HG03354 (cell line): Measurements from ENCODE around the gene LAMA5.

Experiments
- ATAC-seq: cut with Tn5 transposase; IDR thresholded peaks from one replicate; pipeline ENCODE4 v1.9.1; 2021; ENCODE audit warnings: mild to moderate bottlenecking; ENCODE audit not compliant: unreplicated experiment, poor library complexity, severe bottlenecking

The LAMA5 gene

DNA sequence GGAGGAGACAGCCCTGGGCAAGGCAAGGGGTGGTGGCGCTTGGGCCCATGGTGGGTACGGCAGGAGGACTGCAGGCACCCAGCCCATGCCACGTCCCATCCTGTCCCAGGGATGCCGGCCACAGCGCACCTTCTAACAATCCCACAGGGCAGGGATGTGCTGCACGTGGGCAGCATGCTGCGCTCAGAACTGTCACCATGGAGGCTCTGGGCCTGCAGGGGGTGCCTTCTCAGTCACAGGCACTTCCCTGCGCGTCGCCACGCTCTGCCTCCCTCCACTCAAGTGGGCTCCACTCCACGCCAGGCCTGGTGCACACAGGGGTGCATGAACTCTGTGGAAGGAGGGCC is 37.6 kb upstream of the LAMA5 start:
- no peak for ATAC-seq

DNA sequence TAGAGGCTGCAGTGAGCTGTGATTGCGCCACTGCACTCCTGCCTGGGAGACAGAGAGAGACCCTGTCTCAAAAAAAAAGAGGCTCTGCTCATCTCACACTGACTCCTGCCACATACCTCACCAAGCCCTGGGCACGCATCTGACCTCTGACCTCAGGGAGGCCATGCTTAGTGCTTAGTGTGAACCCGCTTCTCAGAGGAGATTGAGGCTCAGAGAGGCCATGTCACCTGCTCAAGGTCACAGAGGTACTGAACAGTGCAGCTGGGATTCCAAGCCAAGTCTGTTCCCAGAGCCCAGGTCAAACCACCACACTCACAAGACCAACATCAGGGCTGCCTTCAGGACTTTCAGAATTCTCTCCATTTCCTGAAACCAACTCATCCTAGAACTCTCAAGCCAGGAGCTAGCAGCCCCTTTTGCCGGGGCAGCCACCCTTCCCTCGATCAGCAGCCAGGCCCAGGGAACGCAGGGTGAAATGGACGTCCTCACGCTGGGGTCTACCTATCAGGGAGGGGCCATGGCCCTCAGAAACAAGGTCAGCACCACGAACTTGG is 37.1 kb upstream of the LAMA5 start:
- ATAC-seq: no peak

DNA sequence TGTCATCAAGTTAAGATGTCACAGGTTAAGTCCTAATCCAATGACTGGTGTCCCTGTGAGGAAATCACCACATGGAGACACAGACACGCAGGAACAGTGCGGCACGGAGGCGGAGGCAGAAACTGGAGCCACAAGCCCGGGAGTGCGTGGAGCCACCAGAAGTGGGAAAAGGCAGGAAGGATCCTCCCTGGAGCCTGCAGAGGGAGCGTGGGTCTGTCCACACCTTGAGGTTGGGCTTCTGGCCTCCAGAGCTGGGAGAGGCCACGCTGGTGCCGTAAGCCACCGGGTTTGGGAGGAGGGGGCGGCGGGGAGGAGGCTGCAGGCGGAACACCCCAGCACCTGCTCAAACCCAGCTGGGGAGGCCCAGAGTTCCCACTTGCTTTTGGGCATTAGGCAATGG is 36.2 kb upstream of the LAMA5 start:
- no peak for ATAC-seq

DNA sequence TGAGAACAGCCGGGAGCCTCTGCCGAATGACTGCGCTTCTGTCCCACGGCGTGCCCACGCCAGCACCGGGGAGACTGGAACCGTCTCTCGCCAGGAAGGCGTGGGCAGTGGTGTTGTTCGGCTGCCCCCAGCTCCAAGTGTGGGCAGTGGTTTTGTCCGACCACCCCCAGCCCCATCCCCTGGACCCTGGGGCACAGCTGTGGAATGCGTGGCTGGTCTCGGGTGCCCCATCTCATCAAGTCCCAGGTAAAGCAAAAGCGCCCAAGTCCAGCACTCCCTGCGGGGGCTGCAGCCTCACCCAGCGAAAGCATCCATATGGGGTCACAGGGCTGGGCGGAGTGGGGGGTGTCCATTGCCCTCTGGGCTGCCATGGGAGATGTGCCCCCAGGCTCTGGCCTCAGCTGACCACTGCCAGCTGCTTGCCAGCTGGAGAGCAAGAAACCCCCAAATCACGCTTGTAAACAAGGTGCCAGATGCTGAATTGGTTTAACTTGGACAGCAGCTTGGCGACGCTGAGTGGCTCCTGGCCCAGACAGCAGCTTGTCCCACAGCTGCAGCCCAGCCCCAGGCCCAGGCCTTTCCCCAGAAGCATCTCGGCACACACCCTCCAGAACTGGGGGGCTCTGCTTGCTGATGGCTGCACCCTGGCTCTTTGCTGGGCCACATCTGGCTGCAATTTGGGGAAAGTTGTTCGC is 35.5 kb upstream of the LAMA5 start:
- no peak for ATAC-seq

DNA sequence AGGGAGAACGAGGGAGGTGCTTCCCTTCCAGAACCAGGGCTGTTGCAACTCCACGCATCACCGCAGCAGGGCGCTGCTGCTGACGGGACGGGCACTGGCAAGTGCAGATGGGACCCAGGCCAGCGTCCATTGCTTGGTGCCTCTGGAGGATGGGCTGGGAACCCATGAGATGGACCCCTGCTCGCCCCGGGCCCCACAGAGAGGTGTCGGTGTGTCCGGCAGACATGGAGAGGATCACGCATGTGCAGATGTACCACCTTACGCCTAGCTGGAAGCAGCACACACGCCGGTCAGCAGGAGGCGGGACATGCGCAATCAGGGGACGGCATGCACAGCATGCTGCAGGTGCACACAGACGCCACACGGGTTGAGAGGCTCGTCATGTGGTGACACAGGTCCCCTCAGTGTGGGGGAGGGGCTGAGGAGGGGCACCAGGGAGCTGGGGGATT is 34.2 kb upstream of the LAMA5 start:
- no peak for ATAC-seq

DNA sequence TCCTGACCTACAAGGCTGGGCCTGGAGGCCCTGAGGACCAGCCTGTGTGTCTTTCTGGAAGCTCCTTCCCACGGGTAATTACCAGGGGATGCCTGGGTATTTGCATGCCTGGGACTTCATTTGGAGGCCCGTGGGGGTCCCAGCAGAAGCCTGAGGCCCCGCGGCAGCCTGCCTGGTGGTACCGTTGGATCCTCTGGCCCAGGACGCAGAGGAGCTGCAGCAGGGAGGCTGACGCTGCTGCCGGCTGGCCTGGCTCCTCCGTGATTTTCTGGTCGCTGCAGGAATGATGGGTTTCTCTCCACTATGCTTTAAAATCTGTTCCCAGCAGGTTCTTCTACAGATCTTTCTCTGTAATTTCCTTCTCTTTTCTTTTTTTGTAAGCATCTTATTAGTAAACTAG is 33.4 kb upstream of the LAMA5 start:
- ATAC-seq: no peak

DNA sequence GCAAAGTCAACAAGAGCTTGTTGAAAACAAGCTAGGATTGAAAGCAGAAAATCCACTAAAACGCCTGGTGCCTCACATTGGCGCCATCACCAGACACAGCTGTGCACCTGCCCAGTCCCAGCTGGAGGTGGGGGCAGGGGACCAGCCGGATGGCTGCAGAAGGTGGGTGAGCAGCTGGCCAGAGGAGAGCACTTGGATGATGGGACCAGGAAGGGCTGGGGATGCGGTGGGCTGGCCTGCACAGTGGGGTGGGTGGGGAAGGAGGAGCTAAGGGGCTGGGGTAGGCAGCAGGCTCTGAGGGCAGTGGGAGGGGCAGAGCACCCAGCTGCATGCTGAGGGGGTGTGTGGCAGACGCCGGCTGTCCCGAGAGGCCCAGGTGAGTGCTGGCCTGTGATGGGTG is 32.9 kb upstream of the LAMA5 start:
- ATAC-seq: no peak

DNA sequence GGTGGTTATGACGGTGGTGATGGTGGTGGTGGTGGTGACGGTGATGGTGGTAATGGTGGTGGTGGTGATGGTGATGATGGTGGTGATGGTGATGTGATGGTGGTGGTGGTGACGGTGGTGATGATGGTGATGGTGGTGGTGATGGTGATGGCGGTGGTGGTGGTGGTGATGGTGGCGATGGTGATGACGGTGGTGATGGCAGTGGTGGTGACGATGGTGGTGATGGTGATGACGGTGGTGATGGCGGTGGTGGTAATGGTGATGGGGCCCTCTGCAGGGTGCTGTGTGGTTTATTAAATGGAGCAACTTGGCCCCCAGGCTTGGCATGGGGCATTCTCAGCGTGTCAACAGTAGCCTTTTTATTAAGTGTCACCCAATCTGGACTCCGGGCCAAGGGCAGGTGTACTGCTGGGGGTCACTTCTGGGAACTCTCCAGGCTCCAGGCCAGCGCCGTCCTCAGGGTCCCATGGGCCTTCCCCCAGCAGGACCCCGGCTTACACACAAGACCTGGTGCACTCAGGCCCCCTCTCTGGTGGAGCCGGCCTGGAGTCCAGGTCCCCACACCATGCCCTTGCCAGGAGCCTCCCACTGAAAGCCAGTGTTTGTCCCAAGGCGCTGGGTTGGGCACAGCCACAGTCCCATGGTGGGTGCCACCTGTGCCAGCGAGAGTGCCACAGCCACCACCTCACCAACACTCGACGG is 31.2 kb upstream of the LAMA5 start:
- ATAC-seq: no peak

DNA sequence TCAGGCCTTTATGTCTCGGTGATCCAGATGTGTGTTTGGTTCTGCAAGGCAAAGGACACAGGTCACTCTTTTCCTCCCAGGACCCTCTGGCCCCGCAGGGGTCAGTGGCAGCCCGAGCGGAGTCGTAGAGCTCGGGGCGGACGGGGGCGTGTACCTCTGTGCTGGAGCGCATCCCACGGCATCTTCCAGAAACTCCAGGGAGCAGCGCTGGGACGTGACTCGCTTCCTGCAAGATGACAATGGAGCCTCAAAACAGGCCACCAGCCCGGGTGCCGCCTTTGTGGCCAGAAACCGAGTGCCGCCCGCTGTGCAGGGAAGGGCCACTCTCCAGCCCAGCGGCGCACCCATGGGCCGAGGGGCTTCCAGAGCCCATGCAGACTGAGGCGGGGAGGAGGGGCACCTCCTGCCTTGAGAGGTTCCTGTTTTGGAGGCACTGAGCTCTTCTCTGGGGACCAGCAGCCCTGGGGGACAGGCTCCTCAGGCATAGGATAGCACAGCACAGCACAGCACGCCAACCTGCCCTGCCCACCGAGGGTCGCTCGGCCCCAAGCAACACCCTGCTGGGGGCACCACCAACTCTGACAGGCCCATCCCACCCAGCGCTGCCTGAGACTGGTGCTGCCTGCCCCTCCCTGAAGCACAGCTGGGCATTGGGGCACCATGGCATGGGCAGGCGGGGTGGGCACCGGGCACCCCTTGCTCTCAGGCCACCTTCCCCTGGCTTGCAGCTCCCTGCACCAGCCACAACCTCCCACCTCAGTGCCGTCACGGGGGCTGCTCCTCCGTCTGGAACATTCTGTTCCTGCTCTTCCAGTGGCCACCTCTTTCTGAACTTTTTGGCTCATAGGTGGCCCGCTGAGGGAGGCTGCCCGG is 29.5 kb upstream of the LAMA5 start:
- no peak for ATAC-seq

DNA sequence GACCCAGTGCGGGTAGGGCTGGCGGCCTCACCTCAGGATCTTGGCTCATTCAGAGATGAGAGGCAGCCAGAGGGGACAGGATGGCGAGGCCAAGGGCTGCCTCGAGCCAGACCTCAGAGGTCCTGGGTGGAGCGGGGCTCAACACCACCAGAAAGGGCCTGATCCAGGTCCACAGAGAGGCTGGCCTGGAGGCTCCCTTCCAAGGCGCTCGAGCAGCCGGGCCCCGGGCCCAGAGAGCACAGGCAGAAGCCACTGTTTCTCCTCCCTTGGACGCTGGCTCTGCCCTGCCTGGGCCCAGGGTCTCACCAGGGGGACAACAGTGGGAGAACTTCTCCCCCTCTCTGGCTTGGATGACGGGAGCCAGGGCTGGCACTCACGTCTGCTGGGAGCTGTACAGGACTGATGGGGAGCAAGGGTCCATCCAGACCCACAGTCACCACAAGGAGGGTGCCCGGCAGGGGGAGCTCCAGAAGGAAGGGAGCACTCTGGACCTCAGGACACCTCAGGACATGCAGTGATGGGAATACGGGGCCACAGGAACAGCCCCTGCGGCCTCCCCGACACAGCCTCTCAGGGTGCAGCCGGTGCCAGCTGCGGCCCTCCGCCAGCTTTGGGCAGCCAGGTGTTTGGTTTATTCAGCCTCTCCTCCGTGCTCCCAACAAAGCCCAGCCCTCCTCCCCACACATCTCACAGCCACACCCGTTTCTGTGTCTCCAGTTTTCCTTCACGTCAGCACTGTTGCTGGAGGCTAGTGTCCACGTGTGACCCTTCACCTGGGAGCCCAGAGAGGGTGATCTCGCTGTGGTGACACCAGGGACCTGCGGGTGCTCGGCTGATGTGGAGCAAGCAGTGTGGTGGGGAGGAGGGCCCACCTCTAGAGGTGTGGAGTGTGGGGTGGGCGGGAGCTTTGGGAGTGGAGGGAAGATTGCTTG is 28.5 kb upstream of the LAMA5 start:
- ATAC-seq: no peak

DNA sequence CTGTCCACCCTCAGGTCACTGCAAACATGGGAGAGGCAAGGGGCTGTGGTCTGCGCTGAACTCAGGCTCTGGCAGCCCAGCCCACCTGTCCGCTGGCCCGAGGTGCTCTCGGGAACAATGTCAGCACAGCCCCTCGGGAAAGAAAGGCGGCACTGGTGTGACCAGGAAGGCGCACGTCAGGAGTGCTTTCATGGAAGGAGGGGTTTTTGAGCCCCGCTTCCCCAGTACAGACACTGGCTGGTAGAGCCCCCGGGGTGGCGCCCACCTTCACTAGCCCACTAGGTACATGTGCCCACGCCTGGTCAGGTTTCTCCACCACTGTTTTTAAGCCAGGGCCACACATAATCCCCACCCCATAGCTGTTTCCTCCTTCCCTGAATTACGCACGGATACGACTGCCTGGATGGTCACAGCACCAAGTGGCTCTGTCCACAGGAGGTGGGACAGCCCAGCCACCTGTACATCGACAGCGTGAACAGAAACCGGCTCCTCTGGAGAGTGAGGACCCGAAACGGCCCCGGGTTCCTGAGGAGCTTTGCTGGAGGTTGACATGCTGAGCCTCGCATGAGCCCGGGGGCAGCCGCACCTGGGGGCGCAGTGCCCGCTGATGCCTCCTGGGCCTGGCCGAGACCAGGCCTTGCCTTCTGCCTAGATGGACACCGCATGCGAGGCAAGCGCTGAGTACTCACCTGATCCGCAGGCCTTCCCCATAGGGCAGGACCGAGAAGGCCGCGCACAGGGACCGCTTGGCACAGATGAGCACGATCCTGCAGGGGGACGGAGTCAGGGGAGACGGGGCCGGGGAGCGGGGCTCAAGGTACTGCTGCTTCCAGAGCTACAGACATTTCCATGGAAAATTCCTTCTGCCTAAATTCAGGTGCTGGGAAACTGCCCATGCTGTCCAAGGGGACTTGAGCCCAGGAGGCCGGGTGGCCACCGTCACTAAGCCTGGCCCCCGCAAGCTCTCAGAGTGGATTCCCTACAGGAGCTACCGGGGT is 27.4 kb upstream of the LAMA5 start:
- ATAC-seq: no peak

DNA sequence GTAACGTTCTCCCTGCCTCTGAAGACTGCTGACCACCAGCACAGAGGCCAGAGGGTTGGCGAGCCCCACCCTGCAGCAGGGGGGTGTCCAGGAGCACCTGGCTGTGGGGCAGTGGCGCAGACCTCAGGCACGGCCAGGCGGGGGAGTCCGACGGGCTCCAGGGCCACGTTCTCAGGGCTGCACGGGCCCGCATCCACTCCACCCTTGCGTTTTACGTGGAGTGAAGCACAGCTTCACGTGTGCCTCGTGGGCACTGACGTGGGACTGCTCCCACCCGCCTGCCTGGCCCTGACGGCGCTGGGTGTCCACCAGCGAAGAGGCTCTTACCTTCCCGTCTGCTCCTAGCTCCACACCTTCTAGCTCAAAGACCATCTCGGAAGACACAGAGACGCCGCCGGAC is 26.7 kb upstream of the LAMA5 start:
- ATAC-seq: no peak

DNA sequence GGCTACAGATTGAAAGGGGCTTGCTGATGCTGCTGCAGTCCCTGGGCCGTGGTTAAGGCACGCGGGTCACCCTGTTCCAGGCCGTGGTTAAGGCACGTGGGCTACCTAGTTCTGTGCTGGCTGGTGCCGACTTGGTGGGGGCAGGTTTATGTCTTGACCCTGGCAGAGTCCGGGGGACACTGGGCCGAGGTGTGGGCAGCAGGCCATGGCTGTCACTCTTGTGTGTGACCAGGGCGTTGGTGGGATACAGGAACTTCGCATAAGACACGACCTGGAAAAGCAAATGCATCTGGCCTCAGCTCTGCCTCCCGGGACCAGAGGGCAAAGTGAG is 26.2 kb upstream of the LAMA5 start:
- ATAC-seq: no peak

DNA sequence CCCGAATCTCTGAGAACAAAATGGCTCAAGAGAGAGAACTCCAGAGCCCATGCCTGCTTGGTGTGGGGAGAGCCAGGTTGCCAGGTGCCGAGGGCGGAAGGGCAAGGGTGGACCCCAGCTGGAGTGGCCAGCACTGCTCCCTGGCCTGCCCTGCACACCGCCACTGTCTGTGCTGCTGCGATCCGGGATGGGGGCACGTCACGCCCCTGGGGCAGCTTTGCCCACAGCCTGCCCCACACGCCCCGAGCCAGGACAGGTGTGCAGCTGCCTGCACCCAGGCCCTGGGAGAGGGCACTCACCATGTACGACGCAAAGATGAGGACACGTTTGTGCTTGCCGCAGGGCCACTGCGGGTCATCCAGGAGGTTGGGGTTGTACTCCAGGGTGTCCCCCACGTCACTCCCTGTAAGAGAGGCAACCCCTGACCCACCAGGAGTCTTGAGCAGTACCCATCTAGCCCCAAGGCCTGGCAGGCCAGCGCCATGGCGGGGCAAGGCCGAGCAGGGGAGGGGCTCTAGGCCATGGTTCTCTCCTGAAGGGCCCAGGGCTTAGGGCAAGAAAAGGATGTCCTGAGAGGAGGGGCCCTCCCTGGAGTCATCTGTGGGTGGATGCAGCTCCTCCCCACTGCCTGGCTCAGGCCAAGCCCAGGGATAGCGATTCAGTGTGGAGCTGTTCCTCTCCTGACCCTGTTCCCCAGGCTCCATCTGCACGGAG is 25.7 kb upstream of the LAMA5 start:
- ATAC-seq: no peak

DNA sequence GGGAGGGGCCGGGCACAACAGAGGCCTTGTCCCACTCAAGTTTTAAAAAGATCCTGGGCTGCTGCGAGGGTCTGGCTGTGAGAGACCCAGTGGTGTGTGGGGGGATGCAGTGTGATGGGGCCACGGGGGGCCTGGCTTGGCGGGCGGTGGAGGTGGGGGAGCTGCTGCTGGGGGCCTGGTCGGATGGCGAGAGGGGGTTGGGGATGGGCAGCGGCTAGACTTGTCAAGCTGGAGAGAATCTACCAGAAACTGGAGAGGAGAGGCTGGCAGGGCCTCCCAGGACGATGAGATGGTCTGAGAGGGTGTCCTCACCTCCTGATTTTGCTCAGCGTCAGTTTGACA is 24.9 kb upstream of the LAMA5 start:
- ATAC-seq: no peak

DNA sequence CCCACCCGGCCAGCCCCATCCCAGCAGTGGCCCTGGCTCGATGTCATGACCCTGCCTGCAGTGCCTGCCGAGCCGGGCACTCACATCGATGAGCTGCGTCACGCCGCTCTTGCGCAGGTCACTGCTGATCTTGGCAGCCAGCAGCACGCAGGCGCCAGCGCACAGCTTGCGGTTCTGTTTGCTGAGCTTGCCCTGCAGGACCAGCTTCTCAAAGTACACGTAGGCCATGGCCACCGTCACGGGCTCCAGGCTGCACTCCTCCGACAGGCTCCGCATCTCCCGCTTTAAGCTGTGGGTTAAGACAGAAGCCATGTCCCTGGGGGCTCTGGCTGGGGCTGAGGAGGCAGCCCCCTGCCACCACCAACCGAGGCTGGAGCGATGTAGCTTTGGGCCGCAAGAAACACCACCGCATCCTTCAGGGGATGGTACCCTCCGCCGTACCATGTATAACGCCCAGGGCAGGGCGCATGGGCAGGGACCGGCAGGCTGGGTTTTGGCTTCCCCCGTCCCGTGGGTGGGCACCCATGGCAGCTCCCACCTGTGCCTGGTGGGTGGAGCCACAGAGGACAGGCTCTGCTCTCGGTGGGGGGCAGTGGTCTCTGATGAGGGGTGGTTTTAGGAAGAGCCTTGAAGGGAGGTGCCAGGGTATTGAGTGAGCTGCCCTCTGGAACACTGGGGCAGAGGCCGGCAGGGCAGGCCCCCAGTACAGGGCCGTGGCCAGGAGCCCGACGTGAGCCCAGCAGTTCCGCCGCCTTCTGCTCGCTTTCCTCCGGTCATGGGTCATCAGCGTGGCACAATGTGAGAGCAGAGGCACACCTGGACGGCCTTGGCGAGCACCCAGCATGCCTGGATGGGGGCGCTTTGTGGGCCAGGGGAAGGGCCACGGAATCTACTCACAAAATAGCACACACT is 24.3 kb upstream of the LAMA5 start:
- no peak for ATAC-seq
